Measurements from ENCODE around the gene IL6R.
"Not testable (repeated sequence)": the region's sequence is repeated elsewhere in the genome, so short reads cannot be mapped to it uniquely, and the experiment has no call there.

IL6R gene

DNA sequence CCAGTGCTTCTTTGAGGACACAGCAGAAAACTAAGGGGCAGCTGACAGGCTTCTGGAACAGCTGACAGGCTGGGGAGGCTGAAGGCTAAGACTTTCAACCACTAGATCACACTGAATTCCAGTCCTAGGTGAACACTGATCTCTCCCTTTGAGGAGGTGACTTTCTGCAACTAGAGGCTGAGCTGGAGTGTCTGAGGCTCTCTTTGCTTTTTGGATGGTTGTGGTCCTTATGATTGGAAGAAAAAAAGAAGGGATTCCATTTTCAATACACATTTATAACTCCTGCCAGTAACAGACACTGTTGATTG lies 1.4 kb downstream of the IL6R start:
- in situ Hi-C loops (cut with MboI; ENCODE audit: low sequenced_read_pairs) = no loop called here

DNA sequence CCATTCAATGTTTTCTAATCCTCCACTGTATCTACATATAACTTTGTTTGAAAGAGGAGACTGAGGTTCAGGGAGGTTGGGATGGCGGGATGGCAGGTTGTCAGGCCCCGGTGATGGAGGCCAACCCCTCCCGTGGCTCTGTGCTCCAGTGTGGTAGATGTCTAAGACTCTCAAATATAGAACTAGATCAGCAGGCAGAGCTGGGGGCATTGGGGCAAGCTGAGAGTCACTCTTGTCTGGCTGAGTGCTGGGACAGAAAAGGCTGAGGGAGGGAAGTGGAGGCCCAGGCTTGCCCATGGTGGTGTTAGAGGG lies 1.7 kb downstream of the IL6R start:
- in situ Hi-C loops (cut with MboI; ENCODE audit: low sequenced_read_pairs) = no loop called here

DNA sequence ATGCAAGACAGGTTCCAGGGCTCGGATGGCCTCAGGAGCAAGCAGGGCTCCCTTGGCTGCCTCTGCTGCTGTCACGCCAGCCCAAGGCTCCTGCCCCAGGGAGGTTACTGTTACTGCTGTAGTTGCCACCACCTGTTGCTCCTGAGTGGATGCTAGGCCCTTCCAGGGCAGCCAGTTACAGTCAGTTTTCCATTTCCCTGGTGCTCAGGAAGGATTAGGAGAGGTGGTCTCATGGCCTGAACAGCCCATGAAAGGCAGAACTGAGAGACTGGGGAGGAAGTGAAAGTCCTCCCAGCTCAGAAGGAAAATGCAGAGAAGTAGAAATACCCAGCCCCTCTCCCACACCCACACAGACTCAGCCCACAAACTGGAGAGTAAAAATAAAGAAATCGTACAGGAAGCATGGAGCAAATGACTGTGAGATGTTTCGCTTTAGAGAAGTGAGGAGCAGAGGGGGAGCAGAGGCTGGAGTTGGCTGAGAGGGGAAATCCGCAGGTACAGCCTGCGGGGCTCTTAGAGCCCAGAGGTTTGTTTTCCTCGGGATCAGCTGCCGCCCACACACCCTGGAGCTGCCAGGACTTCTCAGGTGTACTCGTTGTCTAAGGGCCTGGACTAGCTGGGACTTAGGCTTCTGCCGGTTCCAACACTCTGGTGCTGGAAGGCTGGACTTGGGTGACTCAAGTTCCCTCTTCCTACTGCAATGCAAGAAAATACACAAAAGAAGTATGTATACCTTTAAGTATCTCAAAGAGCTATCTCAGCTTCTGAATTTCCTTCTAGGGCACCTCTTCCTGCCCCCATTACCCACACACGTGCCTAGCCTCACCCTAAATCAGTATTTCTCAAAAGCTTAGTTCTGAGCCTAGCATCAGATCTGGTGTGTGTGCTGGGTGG lies 2.3 kb downstream of the IL6R start:
- in situ Hi-C loops (cut with MboI; ENCODE audit: low sequenced_read_pairs) = no loop called here

DNA sequence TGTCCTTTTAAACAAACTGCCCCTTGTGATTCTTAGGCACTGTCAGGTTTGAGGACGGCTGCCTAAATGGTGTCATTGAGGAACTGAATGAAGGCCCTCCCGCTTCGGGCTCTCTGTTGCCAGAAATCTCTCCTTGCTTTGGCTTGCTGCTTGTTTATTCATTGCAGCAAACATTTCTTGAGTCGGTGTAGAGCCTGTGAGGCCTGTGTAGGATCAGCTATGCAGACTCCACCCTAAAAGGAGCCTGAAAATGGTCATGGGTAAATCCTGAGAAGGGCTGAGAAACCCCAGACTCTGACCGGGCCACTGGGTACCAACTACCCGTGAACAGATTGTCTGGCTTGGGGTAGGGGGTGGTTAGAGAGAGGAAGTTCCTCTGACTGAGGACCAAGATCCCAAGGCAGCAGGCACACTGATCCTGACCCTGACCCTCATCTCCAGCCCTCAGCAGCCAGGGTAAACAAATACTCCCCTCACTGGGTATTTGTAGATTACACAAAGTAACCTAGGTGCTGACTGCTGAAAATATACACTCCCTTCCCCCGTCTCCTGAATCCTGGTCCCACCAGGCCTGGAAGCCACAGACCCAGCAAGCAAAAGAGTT lies 3.1 kb downstream of the IL6R start:
- in situ Hi-C loops (cut with MboI; ENCODE audit: low sequenced_read_pairs) = no loop called here

DNA sequence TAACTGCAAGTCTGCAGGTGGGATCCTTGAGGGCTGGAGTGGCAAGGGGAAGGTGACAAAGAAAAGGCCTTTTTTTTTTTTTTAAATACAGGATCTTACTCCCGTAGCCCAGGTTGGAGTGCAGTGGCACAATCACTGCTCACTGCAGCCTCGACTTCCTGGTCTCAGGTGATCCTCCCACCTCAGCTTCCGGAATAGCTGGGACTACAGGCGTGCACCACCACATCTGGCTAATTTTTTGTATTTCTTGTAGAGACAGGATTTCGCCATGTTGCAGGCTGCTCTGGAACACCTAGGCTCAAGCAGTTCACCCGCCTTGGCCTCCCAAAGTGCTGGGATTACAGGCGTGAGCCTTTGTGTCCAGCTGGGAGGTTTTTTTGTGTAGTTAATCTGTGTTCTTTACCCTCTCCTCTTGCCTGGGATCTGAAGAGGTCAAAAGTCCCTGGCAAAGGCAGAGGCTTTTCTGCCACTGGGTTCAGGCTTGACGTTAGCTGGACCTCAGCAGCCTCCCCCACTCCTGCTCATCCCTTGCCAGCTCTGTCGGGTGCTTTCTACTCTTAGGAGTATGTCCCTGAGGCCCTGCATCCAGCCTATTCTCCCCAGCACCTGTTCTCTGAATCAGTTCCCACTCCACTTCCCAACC lies 5.2 kb downstream of the IL6R start:
- in situ Hi-C loops (cut with MboI; ENCODE audit: low sequenced_read_pairs) = no loop called here

DNA sequence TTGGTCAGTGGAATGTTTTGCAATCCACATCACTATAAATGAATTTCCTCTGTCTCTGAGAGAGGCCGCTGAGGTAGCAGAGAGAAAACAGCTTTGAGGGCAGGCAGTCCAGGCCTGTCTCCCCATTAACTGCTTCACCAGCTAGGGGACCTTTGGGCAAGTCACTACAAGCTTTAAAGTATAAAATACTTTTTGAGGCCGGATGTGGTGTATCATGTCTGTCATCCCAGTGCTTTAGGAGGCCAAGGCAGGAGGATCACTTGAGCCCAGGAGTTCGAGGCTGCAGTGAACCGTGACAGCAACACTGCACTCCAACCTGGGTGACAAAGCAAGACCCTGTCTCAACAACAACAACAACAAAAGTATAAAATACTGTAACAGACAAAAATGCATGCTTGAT lies 6.4 kb downstream of the IL6R start:
- in situ Hi-C loops (cut with MboI; ENCODE audit: low sequenced_read_pairs) = no loop called here

DNA sequence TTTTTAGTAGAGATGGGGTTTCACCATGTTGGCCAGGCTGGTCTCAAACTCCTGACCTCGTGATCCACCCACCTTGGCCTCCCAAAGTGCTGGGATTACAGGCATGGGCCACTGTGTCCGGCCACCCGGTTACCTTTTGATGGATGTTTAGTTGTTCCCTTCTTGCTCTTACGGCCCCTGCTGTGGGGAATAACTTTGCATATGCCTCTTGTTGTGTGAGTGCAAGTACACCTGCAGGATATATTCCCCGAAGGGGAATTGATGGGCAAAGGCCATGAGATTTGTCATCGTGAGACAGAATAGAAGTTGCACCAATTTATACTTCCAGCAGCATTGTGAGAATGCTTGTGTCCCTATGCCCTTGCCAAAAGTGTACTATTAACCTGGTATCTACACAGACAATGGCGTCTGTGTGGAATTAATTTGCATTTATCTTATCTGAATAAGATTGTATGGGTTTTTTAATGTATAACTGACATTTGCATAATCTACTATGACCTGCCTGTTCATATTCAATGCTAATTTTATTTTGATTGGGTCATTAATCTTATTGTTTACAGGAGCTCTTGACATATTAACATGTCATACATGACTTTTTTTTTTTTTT lies 8.1 kb downstream of the IL6R start:
- in situ Hi-C loops (cut with MboI; ENCODE audit: low sequenced_read_pairs) = no loop called here

DNA sequence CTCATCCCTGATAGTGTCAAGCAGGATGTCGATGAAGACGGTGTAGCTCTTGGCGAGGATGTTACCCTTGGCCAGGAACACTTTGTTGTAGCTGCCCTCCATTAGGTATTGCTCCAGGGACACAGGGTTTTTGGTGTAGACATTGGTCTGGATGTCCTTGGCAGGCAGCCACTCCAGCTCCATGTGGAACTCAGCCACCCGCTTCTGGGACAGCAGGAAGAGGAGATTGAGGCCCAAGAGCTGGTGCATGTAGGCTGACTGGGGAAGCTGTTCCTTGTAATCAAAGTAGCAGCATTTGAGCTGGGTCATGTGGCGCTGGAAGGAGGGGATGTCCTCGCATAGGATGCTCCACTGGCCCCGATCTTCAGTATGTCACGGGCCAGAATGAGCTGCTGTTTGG lies 9.5 kb downstream of the IL6R start:
- in situ Hi-C loops (cut with MboI; ENCODE audit: low sequenced_read_pairs) = no loop called here

DNA sequence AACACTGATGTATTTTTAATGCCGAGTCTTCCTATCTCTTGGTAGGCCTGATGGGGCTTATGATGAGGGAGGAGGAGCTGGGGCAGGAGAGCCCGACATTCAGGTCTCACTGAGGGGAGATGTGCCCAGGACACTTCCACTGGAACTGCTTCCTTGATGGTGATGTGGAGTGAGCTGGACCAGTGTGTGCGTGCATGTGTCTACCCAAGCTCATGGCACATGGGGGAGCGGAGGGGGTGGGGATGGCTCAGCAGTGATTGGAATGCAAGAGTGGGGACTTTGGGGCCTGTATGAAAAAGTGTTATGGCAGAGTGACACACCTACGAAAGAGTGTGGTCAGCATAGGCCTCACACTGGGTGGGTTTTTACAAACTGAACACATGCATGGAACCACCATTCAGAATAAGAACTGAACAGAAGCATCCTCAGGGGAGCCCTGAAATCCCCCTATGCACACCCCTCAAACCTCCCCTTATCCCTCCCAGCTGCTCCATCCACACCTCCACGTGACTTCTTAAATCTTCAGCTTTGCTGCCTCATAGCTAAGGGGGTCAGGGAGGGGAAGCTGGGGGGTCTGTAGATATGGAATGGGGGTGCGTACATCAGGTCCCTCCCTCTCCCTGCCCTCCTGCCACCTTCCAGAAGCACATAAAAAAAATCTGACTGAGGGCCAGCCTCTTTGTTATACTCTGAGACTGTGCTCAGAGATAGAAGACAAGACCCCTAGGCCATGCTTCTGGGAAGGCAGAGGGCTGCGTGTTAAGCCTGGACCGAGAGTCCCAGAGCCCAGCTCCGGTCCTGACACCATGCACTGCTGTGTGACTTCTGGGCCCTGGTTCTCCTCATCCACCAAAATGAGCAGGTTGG lies 11.6 kb downstream of the IL6R start:
- in situ Hi-C loops (cut with MboI; ENCODE audit: low sequenced_read_pairs) = no loop called here

DNA sequence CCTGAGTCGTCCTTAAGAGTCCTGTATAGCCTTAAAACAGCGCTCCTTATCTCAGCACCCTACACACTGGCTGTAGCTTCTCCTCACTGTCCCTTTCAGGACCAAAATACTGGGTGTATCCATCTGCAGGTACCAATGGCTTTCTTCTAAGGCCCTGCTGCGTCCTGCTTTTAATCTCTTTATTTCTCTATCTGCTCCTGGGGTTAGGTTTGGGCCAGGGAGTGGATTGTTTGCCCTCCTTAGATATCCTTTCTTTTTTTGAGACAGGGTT lies 12.1 kb downstream of the IL6R start:
- in situ Hi-C loops (cut with MboI; ENCODE audit: low sequenced_read_pairs) = no loop called here

DNA sequence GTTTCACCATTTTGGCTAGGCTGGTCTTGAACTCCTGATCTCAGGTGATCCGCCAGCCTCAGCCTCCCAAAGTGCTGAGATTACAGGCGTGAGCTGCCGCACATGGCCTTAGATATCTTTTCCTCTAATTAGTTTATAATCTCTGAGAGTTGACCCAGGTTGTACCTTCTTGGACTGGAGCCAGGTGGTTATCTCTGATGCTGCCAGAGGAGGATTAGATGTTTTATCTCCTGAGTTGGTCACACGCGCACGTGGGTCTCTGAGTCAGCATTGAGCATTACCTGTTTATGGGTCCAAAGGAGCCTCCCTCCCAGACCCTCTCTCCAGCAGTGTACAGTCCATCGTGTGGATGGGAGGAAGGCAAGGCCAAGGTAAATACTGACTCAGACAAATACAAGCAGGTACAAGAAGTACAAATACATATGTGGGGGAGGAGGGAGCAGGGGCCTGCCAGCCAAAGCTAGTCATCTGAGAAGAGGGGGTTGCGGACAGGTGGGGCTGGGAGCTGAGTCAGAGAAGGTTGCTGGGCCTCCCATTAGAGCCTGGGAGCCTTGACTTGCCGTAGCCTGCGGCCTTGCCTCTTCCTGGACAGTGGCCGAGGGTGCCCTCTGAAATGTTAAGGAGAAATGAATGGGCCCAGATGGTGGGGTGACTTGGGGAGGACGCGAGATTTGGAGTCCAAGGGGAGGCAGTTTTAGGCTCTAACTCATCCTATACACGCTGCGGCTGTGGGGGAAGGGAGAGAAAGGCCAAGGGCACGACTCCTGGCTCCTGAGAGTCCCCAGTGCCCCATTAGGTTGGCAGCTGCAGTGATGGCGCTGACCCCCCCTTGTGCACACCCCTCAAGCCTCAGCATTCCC lies 13.1 kb downstream of the IL6R start:
- in situ Hi-C loops (cut with MboI; ENCODE audit: low sequenced_read_pairs) = no loop called here

DNA sequence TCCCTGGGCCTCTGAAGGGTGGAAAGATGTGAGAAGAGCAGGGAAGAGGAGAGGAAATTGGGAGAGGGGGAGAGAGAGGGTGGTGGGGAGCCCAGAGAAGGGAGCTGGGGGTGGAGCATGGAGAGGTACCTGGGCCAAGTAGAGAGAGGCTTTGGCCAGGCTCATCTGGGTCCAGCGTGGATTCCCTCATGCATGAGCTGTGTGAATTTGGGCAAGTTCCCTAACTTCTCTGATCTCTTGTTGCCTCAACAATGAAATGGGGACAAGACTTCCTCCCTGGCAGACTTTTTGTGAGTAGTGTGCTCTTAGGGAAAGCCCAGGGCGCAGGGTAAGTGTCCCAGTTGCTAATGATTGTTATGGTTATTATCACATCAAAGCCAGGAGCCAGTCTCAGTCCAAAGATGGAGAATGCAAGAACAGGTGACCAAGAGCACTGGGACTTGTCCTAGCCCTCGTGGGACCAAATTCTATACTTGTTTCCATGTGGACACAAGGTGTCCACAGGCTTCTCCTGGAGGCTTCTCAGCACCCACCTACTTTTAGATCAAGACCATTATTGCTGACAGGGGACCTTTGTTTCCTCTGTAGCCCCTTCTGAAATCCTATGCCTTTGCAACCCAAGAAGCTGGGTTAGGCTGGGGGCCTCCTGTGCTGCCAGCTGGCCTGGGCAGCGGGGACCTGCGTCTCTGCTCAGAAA lies 13.9 kb downstream of the IL6R start:
- in situ Hi-C loops (cut with MboI; ENCODE audit: low sequenced_read_pairs) = no loop called here

DNA sequence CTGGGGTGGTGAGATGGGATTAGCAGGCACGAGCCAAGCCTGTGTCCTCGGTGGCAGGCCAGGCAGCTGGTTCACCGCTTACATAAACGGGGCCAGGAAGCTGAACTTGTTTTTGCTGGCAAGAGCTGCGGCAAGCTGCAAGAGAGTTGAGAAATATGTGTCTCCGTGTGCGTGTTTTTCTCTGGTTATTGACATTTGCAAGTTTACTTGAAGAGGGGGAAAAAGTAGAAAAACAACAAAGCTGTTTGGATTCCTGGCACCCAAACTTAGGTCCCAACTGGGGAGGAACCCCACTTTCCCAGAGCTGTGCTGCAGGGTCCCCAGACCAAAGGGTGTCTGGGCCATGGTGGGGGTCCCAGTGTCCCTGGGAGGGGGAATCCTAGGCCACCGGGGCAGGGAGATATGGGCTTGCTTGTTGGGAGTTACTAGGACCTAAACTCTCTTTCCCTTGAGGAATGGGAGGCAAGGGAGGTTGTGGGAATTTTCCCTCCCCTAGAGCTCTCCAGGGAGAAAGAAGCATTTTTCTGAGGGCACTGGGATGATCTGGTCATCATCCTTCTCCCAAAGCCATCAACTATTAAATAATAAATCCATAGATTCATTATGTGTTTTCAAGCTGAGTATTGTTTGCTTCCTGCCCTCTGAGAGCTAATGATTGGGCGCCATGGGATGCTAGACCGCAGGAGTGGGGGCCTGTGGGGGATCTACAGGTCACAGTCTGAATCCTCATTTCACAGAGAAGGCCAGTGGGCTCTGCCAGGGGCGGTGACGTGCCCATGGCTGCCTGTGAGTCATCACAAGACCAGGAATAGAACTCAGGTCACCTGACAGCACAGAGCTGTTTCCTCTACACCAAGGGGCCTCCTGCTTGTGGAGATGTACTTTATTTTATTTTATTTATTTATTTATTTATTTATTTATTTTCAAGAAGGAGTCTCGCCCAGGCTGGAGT lies 14.8 kb downstream of the IL6R start:
- in situ Hi-C loops (cut with MboI; ENCODE audit: low sequenced_read_pairs) = no loop called here

DNA sequence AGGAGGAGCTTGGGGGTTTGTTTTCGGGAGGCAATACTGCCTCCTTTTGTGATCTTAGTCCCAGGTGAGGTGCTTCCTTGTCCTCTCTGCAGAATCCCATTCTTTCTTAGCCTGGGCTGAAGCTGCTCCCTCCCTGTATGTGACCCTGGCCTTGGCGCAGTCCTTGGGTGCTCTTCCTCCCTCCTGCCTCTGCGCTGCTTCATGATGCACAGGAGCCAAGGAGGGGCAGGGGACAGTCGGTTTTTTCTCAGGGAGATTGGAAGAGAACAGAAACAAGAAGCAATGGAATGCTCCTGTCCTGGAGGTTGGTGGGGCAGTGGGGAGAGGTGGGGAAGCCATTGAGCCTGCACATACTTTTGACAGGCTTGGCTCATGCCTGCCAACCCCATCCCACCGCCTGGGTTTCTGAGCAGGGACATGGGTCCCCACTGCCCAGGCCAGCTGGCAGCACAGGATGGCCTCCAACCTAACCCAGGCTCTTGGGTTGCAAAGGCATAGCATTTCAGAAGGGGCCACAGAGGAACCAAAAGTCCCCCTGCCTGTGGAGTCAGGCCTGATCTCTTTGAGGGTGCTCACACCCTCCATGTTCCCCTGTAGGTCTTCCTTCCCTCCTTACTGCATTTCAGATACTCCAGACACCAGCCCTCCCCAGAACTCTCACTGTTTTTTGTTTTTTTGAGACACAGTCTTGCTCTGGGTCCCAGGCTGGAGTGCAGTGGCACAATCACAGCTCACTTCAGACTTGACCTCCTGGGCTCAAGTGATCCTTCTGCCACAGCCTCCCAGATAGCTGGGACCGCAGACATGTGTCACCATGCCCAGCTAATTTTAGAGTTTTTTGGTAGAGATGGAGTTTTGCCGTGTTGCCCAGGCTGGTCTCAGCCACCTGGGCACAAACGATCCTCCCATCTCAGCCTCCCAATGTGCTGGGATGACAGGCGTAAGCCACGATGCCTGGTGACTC lies 16.1 kb downstream of the IL6R start:
- in situ Hi-C loops (cut with MboI; ENCODE audit: low sequenced_read_pairs) = no loop called here

DNA sequence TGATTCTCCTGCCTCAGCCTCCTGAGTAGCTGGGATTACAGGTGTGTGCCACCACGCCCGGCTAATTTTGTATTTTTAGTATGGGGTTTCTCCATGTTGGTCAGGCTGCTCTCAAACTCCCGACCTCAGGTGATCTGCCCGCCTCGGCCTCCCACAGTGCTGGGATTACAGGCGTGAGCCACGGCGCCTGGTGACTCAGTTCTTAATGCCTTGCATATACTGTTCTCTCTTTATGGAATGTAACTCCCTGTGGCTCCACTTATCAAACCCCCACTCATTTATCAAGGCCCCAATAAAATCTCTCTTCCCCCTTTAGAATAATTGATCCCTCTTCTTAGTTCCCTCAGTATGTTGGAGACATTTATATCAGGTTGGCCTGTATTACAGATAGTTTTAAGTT lies 16.9 kb downstream of the IL6R start:
- in situ Hi-C loops (cut with MboI; ENCODE audit: low sequenced_read_pairs) = not testable (repeated sequence)

DNA sequence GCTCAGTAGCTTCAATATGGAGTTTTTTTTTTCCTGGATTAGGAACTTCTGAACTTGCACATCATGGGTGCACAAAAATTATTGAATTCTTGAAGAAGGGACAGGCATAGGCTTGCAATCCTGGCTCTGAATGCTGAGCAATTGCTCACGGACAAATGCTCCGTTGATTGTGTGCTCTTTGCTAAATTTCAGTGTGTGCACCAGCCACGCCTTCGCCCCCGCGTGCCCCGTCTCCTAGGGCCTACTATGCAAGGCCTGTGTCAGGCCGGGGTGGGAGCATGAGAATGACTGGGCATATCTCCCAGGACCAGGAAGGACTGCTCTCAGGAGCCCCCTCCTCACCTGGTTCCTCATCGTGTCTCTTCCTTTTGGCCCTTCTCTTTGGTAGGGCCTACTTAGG lies 17.4 kb downstream of the IL6R start:
- in situ Hi-C loops (cut with MboI; ENCODE audit: low sequenced_read_pairs) = no loop called here

DNA sequence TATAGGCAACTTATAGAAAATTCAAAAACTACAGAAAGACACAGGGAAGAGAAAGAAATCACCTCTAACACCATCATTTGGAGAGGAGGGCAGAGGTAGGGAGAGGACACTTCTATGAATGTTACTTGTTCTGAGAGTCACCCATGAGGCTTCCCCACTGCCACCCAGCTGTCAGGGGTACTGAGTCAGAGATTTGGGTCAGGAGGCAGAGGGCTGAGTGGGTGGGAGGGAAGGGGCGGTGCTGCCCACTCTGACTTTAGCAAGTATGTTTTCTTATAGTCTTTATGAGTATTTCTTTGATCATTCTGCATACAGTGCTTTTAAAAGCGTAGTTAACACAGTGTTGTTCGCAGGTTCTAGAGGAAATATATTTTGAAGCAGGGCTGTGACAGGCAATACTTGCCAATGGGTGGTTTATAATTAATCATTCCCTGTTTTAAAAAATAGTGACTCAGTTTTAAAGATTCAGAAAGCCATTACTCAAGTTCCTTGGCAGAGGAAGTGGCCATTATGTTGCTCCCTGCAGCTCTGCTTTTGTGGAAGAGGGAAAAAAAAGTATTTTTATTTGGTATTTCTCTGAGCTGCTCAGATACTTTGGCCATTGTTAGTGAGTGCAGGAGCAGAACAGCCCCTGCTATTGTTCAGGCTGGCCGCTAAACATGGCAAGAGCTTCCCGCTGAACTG lies 18.3 kb downstream of the IL6R start:
- in situ Hi-C loops (cut with MboI; ENCODE audit: low sequenced_read_pairs) = no loop called here
